Suppressor macrophage treated with lipopolysaccharide for 1 hour (primary cell): ENCODE measurements around the gene ALK.

Experiments
- DNase-seq, 3 donors: peaks; one replicate each; pipeline ENCODE4 v3.0.0-alpha.2; 2020 to 2022

ALK gene

GRCh38 chr2:29603341-29603740, 318.0 kb downstream of the ALK start:
- DNase-seq, result no peak

GRCh38 chr2:29601872-29602271, 319.5 kb downstream of the ALK start:
- DNase-seq, result no peak

GRCh38 chr2:29601321-29601720, 320.1 kb downstream of the ALK start:
- no peak for DNase-seq

- no peak for DNase-seq
Measured at GRCh38 chr2:29599946-29600345, 321.4 kb downstream of the ALK start.

GRCh38 chr2:29598978-29599377, 322.4 kb downstream of the ALK start:
- no peak for DNase-seq

GRCh38 chr2:29597035-29597434, 324.4 kb downstream of the ALK start:
- no peak for DNase-seq

- DNase-seq, result no peak
Measured at GRCh38 chr2:29596584-29596983, 324.8 kb downstream of the ALK start.

- no peak for DNase-seq
Measured at GRCh38 chr2:29591600-29591999, 329.8 kb downstream of the ALK start.

GRCh38 chr2:29590211-29590610, 331.2 kb downstream of the ALK start:
- DNase-seq, result no peak

- no peak for DNase-seq
Measured at GRCh38 chr2:29589440-29590103, 331.8 kb downstream of the ALK start.

- DNase-seq, result no peak
Measured at GRCh38 chr2:29587402-29588190, 333.8 kb downstream of the ALK start.

- no peak for DNase-seq
Measured at GRCh38 chr2:29586919-29587318, 334.5 kb downstream of the ALK start.

- DNase-seq, result no peak
Measured at GRCh38 chr2:29583548-29584156, 337.7 kb downstream of the ALK start.

GRCh38 chr2:29583104-29583503, 338.3 kb downstream of the ALK start:
- peak; percentile 2 to 19 (median 7) for DNase-seq

- no peak for DNase-seq
Measured at GRCh38 chr2:29582062-29582461, 339.3 kb downstream of the ALK start.

- DNase-seq, result no peak
Measured at GRCh38 chr2:29580223-29580622, 341.2 kb downstream of the ALK start.

- no peak for DNase-seq
Measured at GRCh38 chr2:29579495-29580169, 341.8 kb downstream of the ALK start.

- no peak for DNase-seq
Measured at GRCh38 chr2:29578084-29578598, 343.2 kb downstream of the ALK start.

- DNase-seq, result no peak
Measured at GRCh38 chr2:29576231-29576630, 345.2 kb downstream of the ALK start.

- DNase-seq, result no peak
Measured at GRCh38 chr2:29575370-29575890, 346.0 kb downstream of the ALK start.

- no peak for DNase-seq
Measured at GRCh38 chr2:29573612-29574011, 347.8 kb downstream of the ALK start.

GRCh38 chr2:29573147-29573546, 348.2 kb downstream of the ALK start:
- DNase-seq, result no peak

- no peak for DNase-seq
Measured at GRCh38 chr2:29570539-29570938, 350.8 kb downstream of the ALK start.
